ENCODE measurements around the gene MTMR8. TPM values are rescaled to one million over a fixed set of nuclear protein-coding genes. Genes with fewer than 3 reads are reported as not detected.
"Not testable (repeated sequence)": the region's sequence is repeated elsewhere in the genome, so short reads cannot be mapped to it uniquely, and the experiment has no call there.

The MTMR8 gene
- not detected in 2 replicates for total RNA-seq (2014; rRNA removed; shearing (Covaris generic))

DNA sequence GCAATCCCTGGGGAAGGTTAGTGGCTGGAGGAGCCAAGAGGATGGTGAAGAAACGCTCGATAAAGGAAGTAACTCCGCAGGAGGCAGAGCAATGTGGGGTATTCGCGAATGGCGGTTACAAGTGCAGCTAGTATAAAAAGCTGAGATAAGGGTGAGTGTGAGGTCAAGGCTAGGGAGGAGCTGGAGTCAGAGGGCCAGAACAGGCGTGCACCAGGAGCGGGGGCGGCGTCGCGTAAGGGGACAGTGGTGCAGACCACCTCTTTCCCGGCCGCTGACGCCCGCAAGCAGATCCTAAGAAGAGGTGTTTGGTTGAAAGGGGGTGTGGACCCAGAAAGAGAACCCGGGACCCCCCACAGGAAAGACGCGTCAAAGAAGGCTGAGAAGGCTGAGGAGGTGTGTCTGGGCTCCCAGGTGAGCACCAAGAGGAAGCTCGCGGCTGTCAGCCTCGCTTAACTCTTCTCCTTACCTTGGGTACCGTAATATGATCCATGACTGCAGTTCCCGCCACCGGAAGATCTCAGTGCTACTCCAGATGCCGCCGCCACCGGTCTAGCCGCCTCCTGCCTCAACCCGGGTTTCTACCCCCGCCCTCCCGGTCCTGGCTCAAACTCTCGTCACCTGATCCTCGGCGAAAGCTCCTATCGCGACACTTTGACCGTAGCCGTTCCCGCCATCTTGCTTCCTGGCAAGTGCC, at the start of gene MTMR8:
MTMR8 (minus strand) TSS at position 579 of the 694 bp plus-strand sequence; CDS start at position 490, 89 bp downstream.
- no peaks in the 10 kb centered on the region for H3K27me3 ChIP-seq (replicated peaks)
- H3K4me1 ChIP-seq (replicated peaks), result no peaks in the 10 kb centered on the region
- H3K27ac ChIP-seq, result no peak within 1 kb of the TSS
- H3K9me3 ChIP-seq (replicated peaks), result no peaks in the 10 kb centered on the region
- no peak for DNase-seq (ENCODE audit: low read depth in 1 of 2, low spot score in 2 of 2)
- H3K36me3 ChIP-seq, result no peaks in the 10 kb centered on the region
- H3K4me3 ChIP-seq, result no peak within 1 kb of the TSS

DNA sequence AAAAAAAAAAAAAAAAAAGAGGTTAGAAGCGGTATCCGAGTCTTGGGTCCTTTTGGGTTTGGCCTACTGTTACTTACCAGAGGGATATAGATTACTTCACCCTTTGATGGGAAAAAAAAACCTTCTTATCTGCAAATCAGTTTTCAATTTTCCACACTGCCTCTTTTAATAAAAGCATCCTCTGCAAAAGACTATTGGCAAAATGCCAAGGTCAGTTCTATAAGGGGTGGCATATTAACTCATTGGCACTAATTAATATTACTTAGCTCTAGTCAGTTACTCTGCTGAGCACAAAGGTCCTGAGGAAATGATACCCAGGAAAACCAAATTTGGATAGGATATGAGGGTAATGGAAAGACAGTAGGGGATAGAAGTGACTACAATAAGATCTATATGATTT, 44.3 kb upstream of the MTMR8 start:
- no peak for DNase-seq (ENCODE audit: low read depth in 1 of 2, low spot score in 2 of 2)
- Histone ChIP-seq H3K4me1 (replicated peaks) (no peaks in the 10 kb centered on the region), H3K27me3 (replicated peaks) (no peaks in the 10 kb centered on the region), H3K9me3 (replicated peaks) (no peaks in the 10 kb centered on the region), H3K4me3 (no peak overlapping the region), H3K27ac (no peak overlapping the region), H3K36me3 (no peaks in the 10 kb centered on the region)

DNA sequence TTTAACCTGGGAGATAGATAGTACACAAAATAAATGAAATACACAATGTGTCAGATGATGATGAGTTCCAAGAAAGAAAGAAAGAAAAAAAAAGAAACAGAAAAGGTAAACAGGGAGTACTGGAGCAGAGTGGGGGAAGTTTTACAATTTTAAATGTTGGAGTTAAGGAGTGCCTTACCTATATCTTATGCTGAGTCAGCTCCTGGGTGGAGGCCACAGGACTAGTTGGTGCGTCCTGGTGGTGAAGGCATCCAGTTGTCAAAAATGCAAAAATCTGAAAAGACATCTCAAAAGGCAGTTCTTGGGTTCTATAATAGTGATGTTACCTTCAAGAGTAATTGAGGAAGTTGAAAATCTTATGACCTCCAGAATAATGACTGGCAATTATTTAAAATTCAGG, 42.4 kb upstream of the MTMR8 start:
- no peaks in the 10 kb centered on the region for H3K9me3 ChIP-seq (replicated peaks)
- H3K4me3 ChIP-seq, result no peak overlapping the region
- H3K4me1 ChIP-seq (replicated peaks), result no peaks in the 10 kb centered on the region
- no peak for DNase-seq (ENCODE audit: low read depth in 1 of 2, low spot score in 2 of 2)
- H3K36me3 ChIP-seq, result no peaks in the 10 kb centered on the region
- H3K27ac ChIP-seq, result no peak overlapping the region
- H3K27me3 ChIP-seq (replicated peaks), result no peaks in the 10 kb centered on the region

DNA sequence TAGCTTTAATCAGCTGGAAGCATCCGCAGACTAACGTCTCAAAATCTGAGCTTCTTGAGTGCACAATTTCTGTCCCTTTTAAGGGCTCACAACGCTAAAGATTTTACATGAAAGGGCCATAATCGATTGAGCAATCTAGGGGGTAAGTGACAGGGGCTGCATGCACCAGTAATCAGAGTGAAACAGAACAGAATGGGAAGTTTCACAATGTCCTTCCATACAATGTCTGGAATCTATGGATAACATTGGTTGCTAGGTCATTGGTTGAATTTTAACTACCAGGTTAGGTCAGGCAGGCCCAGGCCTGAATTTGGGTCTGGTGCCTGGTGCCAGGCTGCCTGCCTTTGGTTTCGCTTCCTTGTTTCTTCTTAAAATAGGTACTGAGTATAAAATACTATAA, 42.0 kb upstream of the MTMR8 start:
- Histone ChIP-seq H3K9me3 (replicated peaks) (no peaks in the 10 kb centered on the region), H3K36me3 (no peaks in the 10 kb centered on the region), H3K27me3 (replicated peaks) (no peaks in the 10 kb centered on the region), H3K27ac (no peak overlapping the region), H3K4me1 (replicated peaks) (no peaks in the 10 kb centered on the region), H3K4me3 (no peak overlapping the region)
- DNase-seq (ENCODE audit: low read depth in 1 of 2, low spot score in 2 of 2), result no peak

DNA sequence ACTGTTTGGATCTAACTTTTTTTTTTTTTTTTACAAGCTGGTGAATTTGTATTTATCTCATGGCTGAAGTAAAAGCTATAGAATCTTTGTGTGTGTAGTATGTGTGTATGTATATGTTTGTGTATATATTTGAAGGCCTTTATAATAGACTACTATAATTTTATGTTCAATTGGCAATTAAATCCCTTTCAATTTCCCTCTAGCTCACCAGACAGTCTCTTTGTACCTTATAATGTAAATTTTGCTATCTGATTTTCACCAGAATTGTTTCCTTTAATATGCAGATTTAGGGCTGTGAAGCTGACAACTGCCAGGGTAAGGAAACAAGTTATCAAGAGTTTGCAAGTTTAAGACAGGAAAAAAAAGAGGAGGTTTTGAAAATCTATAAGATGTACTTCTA, 33.1 kb upstream of the MTMR8 start:
- Histone ChIP-seq H3K4me1 (replicated peaks) (no peaks in the 10 kb centered on the region), H3K4me3 (no peak overlapping the region), H3K27me3 (replicated peaks) (no peaks in the 10 kb centered on the region), H3K36me3 (no peaks in the 10 kb centered on the region), H3K27ac (no peak overlapping the region), H3K9me3 (replicated peaks) (no peaks in the 10 kb centered on the region)
- no peak for DNase-seq (ENCODE audit: low read depth in 1 of 2, low spot score in 2 of 2)

DNA sequence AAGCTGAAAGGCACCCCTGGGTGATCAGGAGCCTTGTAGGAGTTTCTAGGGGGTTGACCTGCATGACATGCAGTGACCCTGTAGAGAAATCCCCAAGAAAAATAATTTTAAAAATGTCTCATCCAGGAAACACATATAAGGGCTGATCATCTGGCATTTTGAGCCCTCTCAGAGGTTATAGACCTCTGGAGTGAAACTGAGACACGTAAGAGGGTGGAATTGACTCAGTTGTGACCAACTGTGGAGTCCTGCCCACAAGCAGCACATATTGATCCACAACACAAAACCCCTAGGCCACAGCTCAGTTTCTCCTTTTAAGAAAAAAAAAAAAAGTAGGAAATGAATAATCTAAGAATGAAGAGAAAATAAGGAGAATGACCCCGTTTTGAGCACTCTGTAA, 32.5 kb upstream of the MTMR8 start:
- H3K36me3 ChIP-seq, result no peaks in the 10 kb centered on the region
- H3K4me3 ChIP-seq, result no peak overlapping the region
- H3K27ac ChIP-seq, result no peak overlapping the region
- H3K4me1 ChIP-seq (replicated peaks), result no peaks in the 10 kb centered on the region
- no peaks in the 10 kb centered on the region for H3K27me3 ChIP-seq (replicated peaks)
- H3K9me3 ChIP-seq (replicated peaks), result no peaks in the 10 kb centered on the region
- DNase-seq (ENCODE audit: low read depth in 1 of 2, low spot score in 2 of 2), result no peak

DNA sequence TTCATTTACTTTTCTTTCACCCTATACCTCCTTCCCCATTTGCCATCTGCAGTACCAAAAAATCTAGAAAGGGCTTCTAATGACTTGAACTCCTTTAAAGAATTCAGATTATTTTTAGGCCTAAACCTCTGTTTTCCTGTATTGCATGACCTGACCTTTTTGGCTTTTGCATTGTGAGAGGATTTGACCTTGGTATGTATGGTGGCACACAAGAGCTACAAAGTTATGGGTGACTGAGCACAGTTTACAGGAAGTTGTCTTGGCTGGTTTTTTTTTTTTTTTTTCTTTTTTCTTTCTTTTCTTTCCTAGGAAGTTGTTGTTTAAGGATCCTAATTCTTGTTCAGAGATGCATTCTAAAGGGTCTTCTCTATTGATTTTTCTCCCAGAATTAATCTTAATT, 32.0 kb upstream of the MTMR8 start:
- no peaks in the 10 kb centered on the region for H3K36me3 ChIP-seq
- H3K27ac ChIP-seq, result no peak overlapping the region
- no peak for DNase-seq (ENCODE audit: low read depth in 1 of 2, low spot score in 2 of 2)
- no peaks in the 10 kb centered on the region for H3K4me1 ChIP-seq (replicated peaks)
- H3K4me3 ChIP-seq, result no peak overlapping the region
- H3K9me3 ChIP-seq (replicated peaks), result no peaks in the 10 kb centered on the region
- no peaks in the 10 kb centered on the region for H3K27me3 ChIP-seq (replicated peaks)

DNA sequence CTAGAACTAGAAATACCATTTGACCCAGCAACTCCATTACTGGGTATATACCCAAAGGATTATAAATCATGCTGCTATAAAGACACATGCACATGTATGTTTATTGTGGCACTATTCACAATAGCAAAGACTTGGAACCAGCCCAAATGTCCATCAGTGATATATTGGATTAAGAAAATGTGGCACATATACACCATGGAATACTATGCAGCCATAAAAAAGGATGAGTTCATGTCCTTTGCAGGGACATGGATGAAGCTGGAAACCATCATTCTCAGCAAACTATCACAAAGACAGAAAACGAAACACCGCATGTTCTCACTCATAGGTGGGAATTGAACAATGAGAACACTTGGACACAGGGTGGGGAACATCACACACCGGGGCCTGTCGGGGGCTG, 14.5 kb upstream of the MTMR8 start:
- H3K27me3 ChIP-seq (replicated peaks); H3K9me3 ChIP-seq (replicated peaks); H3K27ac ChIP-seq; H3K4me1 ChIP-seq (replicated peaks); DNase-seq (ENCODE audit: low read depth in 1 of 2, low spot score in 2 of 2); H3K36me3 ChIP-seq; H3K4me3 ChIP-seq: not testable (repeated sequence)

DNA sequence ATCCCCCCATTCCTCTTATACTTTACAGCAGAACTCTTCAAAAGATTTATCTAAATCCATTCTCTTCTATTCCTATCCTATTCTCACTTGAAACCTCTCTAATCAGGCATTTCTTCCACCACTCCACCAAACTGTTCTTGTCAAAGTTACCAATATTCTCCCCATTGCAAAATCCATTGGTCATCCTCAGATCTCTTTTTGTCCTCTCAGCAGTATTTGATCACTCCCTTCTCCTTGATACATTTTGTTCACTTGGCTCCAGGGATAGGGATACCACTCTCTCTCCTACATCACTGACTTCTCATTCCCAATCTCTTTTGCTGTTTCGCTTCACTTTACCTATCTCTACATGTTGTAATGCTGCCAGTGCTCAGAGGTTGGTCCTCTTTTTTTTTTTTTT, 2.8 kb upstream of the MTMR8 start:
- Histone ChIP-seq H3K27me3 (replicated peaks) (no peaks in the 10 kb centered on the region), H3K4me3 (no peak overlapping the region), H3K4me1 (replicated peaks) (no peaks in the 10 kb centered on the region), H3K27ac (no peak overlapping the region), H3K36me3 (no peaks in the 10 kb centered on the region), H3K9me3 (replicated peaks) (no peaks in the 10 kb centered on the region)
- DNase-seq (ENCODE audit: low read depth in 1 of 2, low spot score in 2 of 2), result no peak

DNA sequence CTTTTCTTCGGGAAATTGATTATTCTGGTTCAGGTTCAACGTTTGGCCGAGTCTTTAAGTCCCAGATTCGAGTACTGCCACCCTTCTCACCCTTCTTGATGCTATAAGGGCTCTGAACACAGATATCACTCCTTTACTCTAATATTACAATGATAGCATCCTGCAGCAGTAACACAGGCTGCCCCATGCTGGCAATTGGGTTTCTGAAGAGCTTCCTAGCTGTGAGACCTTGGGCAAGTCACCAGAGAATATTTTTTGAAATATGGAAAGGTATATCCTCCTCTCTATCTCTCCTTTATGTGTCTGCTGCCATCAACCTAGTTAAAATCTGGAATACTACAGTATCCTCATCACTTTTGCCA, 297 bp upstream of the MTMR8 start:
- Histone ChIP-seq H3K4me3 (no peak overlapping the region), H3K4me1 (replicated peaks) (no peaks in the 10 kb centered on the region), H3K36me3 (no peaks in the 10 kb centered on the region), H3K27me3 (replicated peaks) (no peaks in the 10 kb centered on the region), H3K27ac (no peak overlapping the region), H3K9me3 (replicated peaks) (no peaks in the 10 kb centered on the region)
- DNase-seq (ENCODE audit: low read depth in 1 of 2, low spot score in 2 of 2), result no peak

DNA sequence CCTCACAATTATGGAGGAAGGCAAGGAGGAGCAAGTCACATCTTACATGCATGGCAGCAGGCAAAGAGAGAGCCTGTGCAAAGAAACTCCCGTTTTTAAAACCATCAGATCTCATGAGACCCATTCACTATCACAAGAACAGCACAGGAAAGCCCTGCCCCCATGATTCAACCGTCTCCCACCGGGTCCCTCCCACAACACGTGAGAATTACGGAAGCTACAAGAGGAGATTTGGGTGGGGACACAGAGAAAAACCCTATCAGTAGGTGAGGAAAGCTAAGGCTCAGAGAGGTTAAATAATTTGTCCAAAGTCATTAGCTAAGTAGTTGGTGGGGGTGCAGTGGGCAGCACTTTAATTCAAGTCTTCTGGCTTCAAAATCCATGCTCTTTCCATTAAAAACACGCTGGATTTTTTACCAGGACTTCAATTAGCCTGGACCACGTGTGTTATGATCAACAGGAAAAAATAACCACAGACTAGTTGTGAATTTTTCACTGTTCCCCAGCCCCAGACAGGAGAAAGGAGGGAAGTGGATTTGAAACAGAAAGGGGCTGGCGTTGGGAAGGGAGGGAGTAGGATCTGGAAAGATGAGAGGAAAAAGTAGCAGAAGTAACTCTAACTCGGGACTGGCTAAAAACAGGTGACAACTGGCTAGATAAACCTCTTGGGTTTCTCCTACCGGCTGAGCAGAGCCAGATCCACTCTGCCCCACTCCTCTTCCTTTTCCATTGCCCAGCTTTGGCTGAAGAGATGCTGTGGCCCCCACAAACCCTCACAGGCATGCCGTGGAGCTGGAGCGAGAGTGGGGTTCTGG, 986 bp downstream of the MTMR8 start:
- no peak overlapping the region for H3K27ac ChIP-seq
- DNase-seq (ENCODE audit: low read depth in 1 of 2, low spot score in 2 of 2), result no peak
- no peaks in the 10 kb centered on the region for H3K9me3 ChIP-seq (replicated peaks)
- H3K4me1 ChIP-seq (replicated peaks), result no peaks in the 10 kb centered on the region
- H3K27me3 ChIP-seq (replicated peaks), result no peaks in the 10 kb centered on the region
- no peak overlapping the region for H3K4me3 ChIP-seq
- H3K36me3 ChIP-seq, result no peaks in the 10 kb centered on the region

DNA sequence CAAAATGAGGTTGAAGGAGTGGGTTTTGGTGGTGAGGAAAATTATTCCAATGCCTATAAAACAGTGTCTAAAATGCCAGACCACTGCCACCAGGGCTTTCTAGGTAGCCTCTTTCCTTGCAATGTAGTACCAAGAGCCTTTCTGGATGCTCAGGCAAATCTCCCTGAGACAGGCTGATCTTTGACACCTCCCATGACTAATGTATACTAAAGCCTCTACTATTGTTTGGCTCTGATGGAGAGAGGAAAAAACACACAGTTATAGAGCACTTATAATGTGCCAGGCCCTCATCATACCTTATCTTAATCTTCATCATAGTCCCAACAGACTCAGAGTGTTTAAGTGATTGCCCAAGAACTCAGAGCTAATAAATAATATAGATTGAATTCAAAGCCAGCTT, 5.8 kb downstream of the MTMR8 start:
- H3K4me1 ChIP-seq (replicated peaks), result no peaks in the 10 kb centered on the region
- H3K9me3 ChIP-seq (replicated peaks), result no peaks in the 10 kb centered on the region
- no peaks in the 10 kb centered on the region for H3K36me3 ChIP-seq
- H3K27me3 ChIP-seq (replicated peaks), result no peaks in the 10 kb centered on the region
- H3K4me3 ChIP-seq, result no peak overlapping the region
- no peak overlapping the region for H3K27ac ChIP-seq
- no peak for DNase-seq (ENCODE audit: low read depth in 1 of 2, low spot score in 2 of 2)

DNA sequence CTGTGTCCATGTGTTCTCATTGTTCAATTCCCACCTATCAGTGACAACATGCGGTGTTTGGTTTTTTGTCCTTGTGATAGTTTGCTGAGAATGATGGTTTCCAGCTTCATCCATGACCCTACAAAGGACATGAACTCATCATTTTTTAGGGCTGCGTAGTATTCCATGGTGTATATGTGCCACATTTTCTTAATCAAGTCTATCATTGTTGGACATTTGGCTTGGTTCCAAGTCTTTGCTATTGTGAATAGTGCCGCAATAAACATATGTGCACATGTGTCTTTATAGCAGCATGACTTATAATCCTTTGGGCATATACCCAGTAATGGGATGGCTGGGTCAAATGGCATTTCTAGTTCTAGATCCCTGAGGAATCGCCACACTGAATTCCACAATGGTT, 14.5 kb downstream of the MTMR8 start:
- H3K27ac ChIP-seq; H3K27me3 ChIP-seq (replicated peaks); H3K4me3 ChIP-seq; H3K4me1 ChIP-seq (replicated peaks); DNase-seq (ENCODE audit: low read depth in 1 of 2, low spot score in 2 of 2); H3K36me3 ChIP-seq; H3K9me3 ChIP-seq (replicated peaks): not testable (repeated sequence)

DNA sequence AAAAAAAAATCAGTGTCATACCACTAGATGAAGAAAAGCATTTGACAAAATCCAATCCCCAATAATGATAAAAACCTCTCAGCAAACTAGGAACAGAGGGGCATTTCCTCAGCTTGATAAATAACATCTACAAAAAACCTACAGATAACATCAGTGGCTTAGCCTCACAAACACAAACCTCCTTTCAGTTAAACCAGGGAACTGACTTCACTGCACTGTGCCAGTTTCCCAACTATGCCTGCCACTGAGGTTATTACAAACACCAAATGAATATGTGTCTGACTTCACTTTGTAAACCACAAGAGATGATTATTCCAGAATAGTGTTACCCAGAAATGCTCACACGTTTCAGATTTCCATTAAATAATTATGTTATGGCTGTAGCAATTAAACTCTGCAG, 15.3 kb downstream of the MTMR8 start:
- no peak overlapping the region for H3K27ac ChIP-seq
- H3K36me3 ChIP-seq, result no peaks in the 10 kb centered on the region

More for the DNA sequence above, 15.3 kb downstream of the MTMR8 start:
- no peaks in the 10 kb centered on the region for H3K4me1 ChIP-seq (replicated peaks)
- H3K27me3 ChIP-seq (replicated peaks), result no peaks in the 10 kb centered on the region
- no peak for DNase-seq (ENCODE audit: low read depth in 1 of 2, low spot score in 2 of 2)
- H3K4me3 ChIP-seq, result no peak overlapping the region
- H3K9me3 ChIP-seq (replicated peaks), result no peaks in the 10 kb centered on the region

Data from SJSA1 (cell line).